ENCODE data around the gene MUSK.

DNA sequence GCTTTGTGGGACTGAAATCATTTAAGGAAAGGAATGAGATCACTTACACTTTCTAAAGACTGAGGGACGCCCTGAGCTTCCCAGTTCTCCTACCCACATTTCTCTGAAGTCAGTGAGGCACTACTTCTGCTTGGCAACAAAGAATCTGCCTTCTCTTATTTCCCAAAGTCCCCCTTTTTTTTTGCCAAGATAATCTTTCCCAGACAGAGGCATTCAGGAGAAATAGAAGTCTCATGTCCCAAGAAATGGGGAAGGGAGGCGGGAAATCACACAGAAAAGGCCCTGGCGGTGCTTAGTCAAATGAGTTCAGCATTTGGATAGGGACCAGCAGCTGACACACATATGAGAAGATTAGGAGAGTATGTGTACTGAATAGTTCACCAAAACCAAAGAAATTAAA is 159.7 kb downstream of the MUSK start:
- no peak for TF ChIP-seq EZH2phosphoT487 (conservative IDR thresholded peaks at IDR 0.05; ENCODE audit: low read length)
- TF ChIP-seq, protein P1, sequence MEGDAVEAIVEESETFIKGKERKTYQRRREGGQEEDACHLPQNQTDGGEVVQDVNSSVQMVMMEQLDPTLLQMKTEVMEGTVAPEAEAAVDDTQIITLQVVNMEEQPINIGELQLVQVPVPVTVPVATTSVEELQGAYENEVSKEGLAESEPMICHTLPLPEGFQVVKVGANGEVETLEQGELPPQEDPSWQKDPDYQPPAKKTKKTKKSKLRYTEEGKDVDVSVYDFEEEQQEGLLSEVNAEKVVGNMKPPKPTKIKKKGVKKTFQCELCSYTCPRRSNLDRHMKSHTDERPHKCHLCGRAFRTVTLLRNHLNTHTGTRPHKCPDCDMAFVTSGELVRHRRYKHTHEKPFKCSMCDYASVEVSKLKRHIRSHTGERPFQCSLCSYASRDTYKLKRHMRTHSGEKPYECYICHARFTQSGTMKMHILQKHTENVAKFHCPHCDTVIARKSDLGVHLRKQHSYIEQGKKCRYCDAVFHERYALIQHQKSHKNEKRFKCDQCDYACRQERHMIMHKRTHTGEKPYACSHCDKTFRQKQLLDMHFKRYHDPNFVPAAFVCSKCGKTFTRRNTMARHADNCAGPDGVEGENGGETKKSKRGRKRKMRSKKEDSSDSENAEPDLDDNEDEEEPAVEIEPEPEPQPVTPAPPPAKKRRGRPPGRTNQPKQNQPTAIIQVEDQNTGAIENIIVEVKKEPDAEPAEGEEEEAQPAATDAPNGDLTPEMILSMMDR (IDR thresholded peaks at IDR 0.05; ENCODE audit: insufficient read depth, low read length, poor library complexity, severe bottlenecking) = no peak

All from SU-DHL-6 (cell line).